Esophagus muscularis mucosa (tissue), 4 donors: ENCODE measurements around the gene PPP6R3. TPM values are rescaled to one million over a fixed set of nuclear protein-coding genes. Genes with fewer than 3 reads are reported as not detected.
"Not testable (repeated sequence)": the region's sequence is repeated elsewhere in the genome, so short reads cannot be mapped to it uniquely, and the experiment has no call there.

ENCODE experiments used
- DNase-seq: peaks from one replicate; pipeline ENCODE4 v3.0.0-alpha.2; 2017; ENCODE audit errors: extremely low spot score
- H3K27ac ChIP-seq, 4 donors: fragments of 200-600 bp; sonication (generic); replicated peaks in 1 of 4; 1 replicate in 3 of 4; 2 replicates in 1 of 4; pipeline ENCODE4 v1.5.1; 2016 to 2019; ENCODE audit warnings: mild to moderate bottlenecking in 1 of 4
- H3K27me3 ChIP-seq, 4 donors: fragments of 200-600 bp; sonication (generic); one replicate each; pipeline versions ENCODE4 v1.5.1 to v1.6.0; 2016 to 2019
- H3K36me3 ChIP-seq, 4 donors: fragments of 200-600 bp; sonication (generic); one replicate each; pipeline ENCODE4 v1.5.1; 2016 to 2019
- H3K4me1 ChIP-seq, 4 donors: fragments of 200-600 bp; sonication (generic); one replicate each; pipeline ENCODE4 v1.5.1; 2016 to 2019
- H3K4me3 ChIP-seq, 4 donors: fragments of 200-600 bp; sonication (generic); 1 replicate in 2 of 4; 2 replicates in 2 of 4; pipeline ENCODE4 v1.5.1; 2016 to 2019; ENCODE audit warnings: mild to moderate bottlenecking in 4 of 4, moderate library complexity in 1 of 4
- H3K9me3 ChIP-seq, 4 donors: fragments of 200-600 bp; sonication (generic); 1 replicate in 3 of 4; 2 replicates in 1 of 4; pipeline ENCODE4 v1.5.1; 2016 to 2019
- EP300 ChIP-seq: sonication (generic); formaldehyde crosslinking; IDR thresholded peaks from one replicate; pipeline ENCODE4 v1.6.1; 2017; ENCODE audit warnings: antibody characterized with exemption
- POLR2A ChIP-seq: fragments of 450-650 bp; IDR thresholded peaks from one replicate; pipeline ENCODE4 v1.6.1; 2017; ENCODE audit warnings: antibody characterized with exemption, moderate library complexity, mild to moderate bottlenecking, low read depth
- POLR2AphosphoS5 ChIP-seq, 2 donors: sonication (generic); formaldehyde crosslinking; IDR thresholded peaks; one replicate each; pipeline ENCODE4 v1.6.1; 2017; ENCODE audit warnings: antibody characterized with exemption in 2 of 2
- WGBS: methylation state at CpG from one replicate; pipeline ENCODE4 v1.1.5; 2018; 5-methylcytosine and 5-hydroxymethylcytosine counted together
- intact Hi-C: fragments of 100-400 bp; cut with DNase I; formaldehyde crosslinking; loops from one replicate; pipeline ENCODE4 v1.15.1; 2023
- total RNA-seq, 4 donors: library from RNA; depleted of rRNA; stranded (reverse); fragments of >200 nt; gene quantifications; one replicate each; pipeline versions ENCODE4 v1.1.0 to v1.2.1, GENCODE V29; 2016
- TF ChIP-seq, protein P1 (sequence below), 3 experiments: fragments of 200-600 bp in 2 of 3; fragments of 450-650 bp in 1 of 3; sonication (generic) in 2 of 3; IDR thresholded peaks; one replicate each; pipeline ENCODE4 v1.5.1; 2017 to 2019; ENCODE audit warnings: antibody characterized with exemption in 3 of 3, mild to moderate bottlenecking in 2 of 3, moderate library complexity in 1 of 3

PPP6R3 gene
- total RNA-seq, 4 donors from 2014 or later, result 106 to 132 (median 116) TPM

- peaks cover 5 to 21% (median 10%) of the 10 kb centered on the region in 4 donors for H3K36me3 ChIP-seq
- TF ChIP-seq POLR2AphosphoS5 (IDR thresholded peaks at IDR 0.05) (no peak), POLR2A (no peak), EP300 (no peak)
- TF ChIP-seq, protein P1, sequence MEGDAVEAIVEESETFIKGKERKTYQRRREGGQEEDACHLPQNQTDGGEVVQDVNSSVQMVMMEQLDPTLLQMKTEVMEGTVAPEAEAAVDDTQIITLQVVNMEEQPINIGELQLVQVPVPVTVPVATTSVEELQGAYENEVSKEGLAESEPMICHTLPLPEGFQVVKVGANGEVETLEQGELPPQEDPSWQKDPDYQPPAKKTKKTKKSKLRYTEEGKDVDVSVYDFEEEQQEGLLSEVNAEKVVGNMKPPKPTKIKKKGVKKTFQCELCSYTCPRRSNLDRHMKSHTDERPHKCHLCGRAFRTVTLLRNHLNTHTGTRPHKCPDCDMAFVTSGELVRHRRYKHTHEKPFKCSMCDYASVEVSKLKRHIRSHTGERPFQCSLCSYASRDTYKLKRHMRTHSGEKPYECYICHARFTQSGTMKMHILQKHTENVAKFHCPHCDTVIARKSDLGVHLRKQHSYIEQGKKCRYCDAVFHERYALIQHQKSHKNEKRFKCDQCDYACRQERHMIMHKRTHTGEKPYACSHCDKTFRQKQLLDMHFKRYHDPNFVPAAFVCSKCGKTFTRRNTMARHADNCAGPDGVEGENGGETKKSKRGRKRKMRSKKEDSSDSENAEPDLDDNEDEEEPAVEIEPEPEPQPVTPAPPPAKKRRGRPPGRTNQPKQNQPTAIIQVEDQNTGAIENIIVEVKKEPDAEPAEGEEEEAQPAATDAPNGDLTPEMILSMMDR (IDR thresholded peaks at IDR 0.05), result no peak
- H3K4me1 ChIP-seq, result peaks cover 49 to 79% (median 67%) of the 10 kb centered on the region in 4 donors
- no peak overlapping the region for H3K27ac ChIP-seq
- intact Hi-C loops, result no loop called here
- DNase-seq, result no peak
- no peaks in the 10 kb centered on the region for H3K27me3 ChIP-seq
- H3K9me3 ChIP-seq, result no peaks in the 10 kb centered on the region
- no peak overlapping the region for H3K4me3 ChIP-seq
- 85% methylated on average over 7 of the region's 7 CpGs for WGBS
Observed at GRCh38 chr11:68533945-68534344, 73.4 kb downstream of the PPP6R3 start.

GRCh38 chr11:68535098-68535497 lies 74.5 kb downstream of the PPP6R3 start:
- H3K9me3 ChIP-seq, result no peaks in the 10 kb centered on the region
- no peak overlapping the region for H3K4me3 ChIP-seq
- intact Hi-C loops, result no loop called here
- H3K27me3 ChIP-seq, result no peaks in the 10 kb centered on the region
- H3K27ac ChIP-seq, result peak overlapping the region in 1 of 4 donors; percentile 2
- WGBS, result 72% methylated on average over 8 of the region's 8 CpGs
- H3K4me1 ChIP-seq, result peaks cover 44 to 75% (median 63%) of the 10 kb centered on the region in 4 donors
- DNase-seq, result no peak
- TF ChIP-seq POLR2A (no peak), EP300 (no peak), POLR2AphosphoS5 (IDR thresholded peaks at IDR 0.05) (no peak)
- TF ChIP-seq, protein P1 (IDR thresholded peaks at IDR 0.05), result no peak
- peaks cover 10 to 24% (median 19%) of the 10 kb centered on the region in 4 donors for H3K36me3 ChIP-seq

- Histone ChIP-seq H3K4me3 (no peak overlapping the region), H3K9me3 (no peaks in the 10 kb centered on the region), H3K36me3 (peaks cover 10 to 26% (median 22%) of the 10 kb centered on the region in 4 donors), H3K4me1 (peaks cover 38 to 74% (median 63%) of the 10 kb centered on the region in 4 donors), H3K27ac (no peak overlapping the region), H3K27me3 (no peaks in the 10 kb centered on the region)
- DNase-seq, result no peak
- intact Hi-C loops, result no loop called here
- 83% methylated on average over 2 of the region's 2 CpGs for WGBS
- TF ChIP-seq EP300, result no peak
- TF ChIP-seq POLR2AphosphoS5 (IDR thresholded peaks at IDR 0.05), result no peak
- TF ChIP-seq, protein P1 (IDR thresholded peaks at IDR 0.05), result no peak
- no peak for TF ChIP-seq POLR2A
Observed at GRCh38 chr11:68536706-68537105, 76.2 kb downstream of the PPP6R3 start.

DNA sequence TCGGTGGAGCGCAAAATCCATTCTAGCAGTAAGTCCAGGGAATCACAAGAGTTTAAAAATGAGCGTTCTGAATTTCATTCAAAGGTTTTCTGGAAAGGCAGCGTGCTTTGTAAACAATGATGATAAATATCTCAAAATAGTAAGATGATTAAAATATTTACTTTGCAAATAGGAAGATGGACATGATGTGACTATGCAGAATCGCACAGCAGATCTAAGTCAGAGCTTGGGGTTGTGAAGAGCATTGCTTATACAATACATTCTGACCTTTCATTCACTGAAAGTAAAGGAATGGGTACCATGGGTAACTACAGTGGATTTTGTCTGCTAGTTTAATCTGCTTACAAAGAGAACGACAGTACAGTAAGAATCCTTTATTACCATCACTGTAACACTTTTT lies 77.5 kb downstream of the PPP6R3 start:
- intact Hi-C loops, result no loop called here
- WGBS, result 63% methylated on average over 6 of the region's 6 CpGs
- TF ChIP-seq POLR2A (no peak), POLR2AphosphoS5 (IDR thresholded peaks at IDR 0.05) (no peak), EP300 (no peak)
- TF ChIP-seq, protein P1 (IDR thresholded peaks at IDR 0.05), result no peak
- H3K36me3 ChIP-seq, result peaks cover 10 to 33% (median 24%) of the 10 kb centered on the region in 4 donors
- no peak overlapping the region for H3K4me3 ChIP-seq
- DNase-seq, result no peak
- H3K27ac ChIP-seq, result no peak overlapping the region
- H3K4me1 ChIP-seq, result peaks cover 28 to 74% (median 69%) of the 10 kb centered on the region in 4 donors
- no peaks in the 10 kb centered on the region for H3K27me3 ChIP-seq
- no peaks in the 10 kb centered on the region for H3K9me3 ChIP-seq

DNA sequence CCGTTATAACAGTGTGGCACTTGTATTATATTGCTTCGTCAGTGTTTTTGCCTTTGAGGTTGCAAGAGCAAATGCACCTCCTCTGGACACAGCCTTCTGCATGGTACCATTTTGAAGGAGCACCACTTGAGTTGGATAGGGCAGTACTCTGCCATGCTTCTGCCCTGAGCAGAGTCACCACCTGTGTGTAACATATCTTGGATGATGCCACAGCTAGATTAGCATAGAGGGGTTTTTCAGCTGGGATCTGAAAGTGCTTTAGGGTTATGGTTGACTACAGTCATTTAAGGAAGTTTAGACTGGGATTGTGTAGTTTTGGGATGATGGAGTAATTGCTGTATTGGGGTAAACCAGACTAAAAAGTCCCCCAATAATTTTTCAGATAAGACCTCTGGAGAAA lies 78.8 kb downstream of the PPP6R3 start:
- intact Hi-C loops, result no loop called here
- 100% methylated on average over 2 of the region's 2 CpGs for WGBS

GRCh38 chr11:68540504-68540903 lies 80.0 kb downstream of the PPP6R3 start:
- H3K27ac ChIP-seq, H3K9me3 ChIP-seq, H3K4me3 ChIP-seq, DNase-seq, H3K27me3 ChIP-seq: not testable (repeated sequence)
- intact Hi-C loops, result loop anchor here (5.0 kb wide), 1 partner anchor 78 kb away; the partner anchor contains the start of gene PPP6R3
- Histone ChIP-seq H3K4me1 (peaks cover 34 to 69% (median 64%) of the 10 kb centered on the region in 4 donors), H3K36me3 (peaks cover 10 to 48% (median 30%) of the 10 kb centered on the region in 4 donors)
- WGBS, result 96% methylated on average over 7 of the region's 7 CpGs

More for the DNA sequence above, 78.8 kb downstream of the PPP6R3 start:
- TF ChIP-seq POLR2AphosphoS5 (IDR thresholded peaks at IDR 0.05), result no peak
- TF ChIP-seq, protein P1 (IDR thresholded peaks at IDR 0.05), result no peak
- TF ChIP-seq EP300, result no peak
- TF ChIP-seq POLR2A, result no peak
- H3K4me1 ChIP-seq, result peaks cover 33 to 77% (median 72%) of the 10 kb centered on the region in 4 donors
- no peak for DNase-seq
- H3K36me3 ChIP-seq, result peaks cover 10 to 41% (median 29%) of the 10 kb centered on the region in 4 donors
- H3K27ac ChIP-seq, result no peak overlapping the region
- H3K4me3 ChIP-seq, result no peak overlapping the region
- H3K9me3 ChIP-seq, result no peaks in the 10 kb centered on the region
- no peaks in the 10 kb centered on the region for H3K27me3 ChIP-seq
